ENCODE results near the gene MARK3.

MARK3 gene

DNA sequence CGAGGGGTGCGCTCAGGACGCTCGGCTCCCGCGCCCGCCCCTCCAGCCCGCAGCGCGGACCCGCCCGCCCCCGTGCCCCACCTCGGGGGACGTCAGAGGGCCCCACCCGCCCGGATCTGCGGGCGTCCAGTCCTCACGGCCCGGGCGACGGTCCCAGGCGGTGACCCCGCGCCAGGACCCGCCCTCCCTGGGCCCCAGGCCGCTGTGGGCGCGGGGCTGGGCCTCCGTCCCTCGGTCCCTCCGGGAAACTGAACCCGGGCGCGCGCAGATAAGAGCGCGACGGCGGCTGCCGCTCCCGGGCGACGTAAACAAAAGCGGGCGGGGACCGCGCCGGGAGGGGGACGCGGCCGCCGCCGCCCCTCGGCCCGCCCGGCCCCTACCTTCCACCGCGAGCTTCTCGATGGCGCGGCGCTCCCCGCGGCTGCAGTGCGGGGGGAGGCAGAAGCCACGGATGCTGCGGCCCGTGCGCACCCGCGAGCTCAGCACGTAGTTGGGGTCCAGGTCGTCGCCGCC is 136.3 kb downstream of the MARK3 start:
- H3K27me3 ChIP-seq (ENCODE audit: insufficient read depth, low read length), result peaks cover 27% of the 10 kb centered on the region
- no peak overlapping the region for H3K23ac ChIP-seq (ENCODE audit: low read length)
- peak overlapping the region; percentile 55 for H3K4me3 ChIP-seq (ENCODE audit: low read depth, low read length)
- no CpG with 5 or more reads among the region's 77 CpGs for WGBS (ENCODE audit: extremely low coverage, insufficient coverage, insufficient read length)
- H3K18ac ChIP-seq (ENCODE audit: low read length), result no peak overlapping the region
- H4K8ac ChIP-seq (ENCODE audit: low read depth, low read length), result peak overlapping the region; percentile 40
- no peak overlapping the region for H4K12ac ChIP-seq (ENCODE audit: low read depth, low read length)
- no peak overlapping the region for H4K91ac ChIP-seq (ENCODE audit: low read depth, low read length)
- H2BK5ac ChIP-seq (ENCODE audit: low read depth, low read length, poor library complexity), result no peak overlapping the region
- no peak for DNase-seq
- H2BK12ac ChIP-seq (ENCODE audit: low read length), result no peak overlapping the region
- no peak overlapping the region for H3K9ac ChIP-seq (ENCODE audit: low read length)
- H3K79me2 ChIP-seq (ENCODE audit: control insufficient read depth, insufficient read depth, low read length, poor library complexity), result peaks cover 1% of the 10 kb centered on the region
- peaks cover 4% of the 10 kb centered on the region for H3K9me3 ChIP-seq (ENCODE audit: insufficient read depth, low read depth, low read length)
- H3K14ac ChIP-seq (ENCODE audit: low read length), result no peak overlapping the region
- peaks cover 3% of the 10 kb centered on the region for H3K79me1 ChIP-seq (ENCODE audit: low read length)
- H2BK120ac ChIP-seq (ENCODE audit: insufficient read depth, low read length, poor library complexity), result no peak overlapping the region
- peaks cover 14 to 19% of the 10 kb centered on the region in 2 experiments for H3K4me1 ChIP-seq (ENCODE audit: control insufficient read depth in 1 of 2, insufficient read depth in 2 of 2, low read length in 2 of 2)
- no peak overlapping the region for H3K4ac ChIP-seq (ENCODE audit: low read depth, low read length)
- H3K4me2 ChIP-seq (ENCODE audit: low read length), result peak overlapping the region; percentile 83
- H2AK5ac ChIP-seq (ENCODE audit: low read length), result no peak overlapping the region
- peak overlapping the region; percentile 60 for H2AFZ ChIP-seq (ENCODE audit: insufficient read depth, low read length, poor library complexity)
- no peak overlapping the region for H3K27ac ChIP-seq (ENCODE audit: low read depth, low read length)
- H3K36me3 ChIP-seq (ENCODE audit: control insufficient read depth in 1 of 2, insufficient read depth in 2 of 2, low read length in 2 of 2), result peaks cover 0 to 2% of the 10 kb centered on the region in 2 experiments

DNA sequence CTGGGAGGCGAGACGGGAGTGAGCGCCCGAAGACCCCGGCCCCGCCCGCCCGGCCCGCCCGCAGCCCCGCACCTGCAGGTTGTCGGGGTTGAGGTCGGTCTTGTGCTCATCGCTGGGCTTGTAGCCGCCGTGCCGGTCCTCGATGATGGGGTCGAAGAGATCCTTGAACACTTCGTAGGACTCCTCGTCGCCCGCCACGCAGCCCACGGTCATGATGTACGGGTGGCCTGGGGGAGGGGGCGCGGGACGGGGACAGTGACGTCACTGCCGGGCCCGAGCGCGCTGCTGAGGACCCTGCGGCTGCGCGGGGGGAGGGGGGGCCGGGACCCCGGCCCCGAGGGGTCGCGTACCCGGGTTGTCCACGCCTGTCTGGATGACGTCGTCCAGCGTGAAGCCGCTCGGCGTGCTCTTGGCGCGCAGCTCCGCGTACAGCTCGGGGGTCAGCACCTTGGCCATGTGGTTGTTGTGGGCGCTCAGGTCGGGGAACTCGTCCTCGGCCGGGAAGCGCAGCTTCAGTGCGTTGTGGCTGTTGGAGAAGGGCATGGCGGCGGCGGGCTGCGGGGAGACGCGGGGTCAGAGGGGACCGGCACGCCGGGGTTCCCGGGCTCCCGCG is 136.8 kb downstream of the MARK3 start:
- H3K4me2 ChIP-seq (ENCODE audit: low read length), result peak overlapping the region; percentile 83
- H3K9ac ChIP-seq (ENCODE audit: low read length), result no peak overlapping the region
- peak overlapping the region; percentile 40 for H4K8ac ChIP-seq (ENCODE audit: low read depth, low read length)
- H3K18ac ChIP-seq (ENCODE audit: low read length), result no peak overlapping the region
- peaks cover 3% of the 10 kb centered on the region for H3K79me1 ChIP-seq (ENCODE audit: low read length)
- peak overlapping the region; percentile 60 for H2AFZ ChIP-seq (ENCODE audit: insufficient read depth, low read length, poor library complexity)
- H4K12ac ChIP-seq (ENCODE audit: low read depth, low read length), result peak overlapping the region; percentile 6
- H3K23ac ChIP-seq (ENCODE audit: low read length), result no peak overlapping the region
- H4K91ac ChIP-seq (ENCODE audit: low read depth, low read length), result peak overlapping the region; percentile 28
- DNase-seq, result peak in 1 of 2 donors; percentile 14
- no peak overlapping the region for H2AK5ac ChIP-seq (ENCODE audit: low read length)
- peaks cover 4% of the 10 kb centered on the region for H3K9me3 ChIP-seq (ENCODE audit: insufficient read depth, low read depth, low read length)
- H2BK12ac ChIP-seq (ENCODE audit: low read length), result no peak overlapping the region
- peaks cover 1% of the 10 kb centered on the region for H3K79me2 ChIP-seq (ENCODE audit: control insufficient read depth, insufficient read depth, low read length, poor library complexity)
- no peak overlapping the region for H3K14ac ChIP-seq (ENCODE audit: low read length)
- peaks cover 14 to 18% of the 10 kb centered on the region in 2 experiments for H3K4me1 ChIP-seq (ENCODE audit: control insufficient read depth in 1 of 2, insufficient read depth in 2 of 2, low read length in 2 of 2)
- peaks cover 0 to 2% of the 10 kb centered on the region in 2 experiments for H3K36me3 ChIP-seq (ENCODE audit: control insufficient read depth in 1 of 2, insufficient read depth in 2 of 2, low read length in 2 of 2)
- peak overlapping the region; percentile 55 for H3K4me3 ChIP-seq (ENCODE audit: low read depth, low read length)
- no peak overlapping the region for H3K27ac ChIP-seq (ENCODE audit: low read depth, low read length)
- H2BK120ac ChIP-seq (ENCODE audit: insufficient read depth, low read length, poor library complexity), result no peak overlapping the region
- no peak overlapping the region for H3K4ac ChIP-seq (ENCODE audit: low read depth, low read length)
- H3K27me3 ChIP-seq (ENCODE audit: insufficient read depth, low read length), result peaks cover 27% of the 10 kb centered on the region
- no peak overlapping the region for H2BK5ac ChIP-seq (ENCODE audit: low read depth, low read length, poor library complexity)
- WGBS (ENCODE audit: extremely low coverage, insufficient coverage, insufficient read length), result no CpG with 5 or more reads among the region's 74 CpGs

DNA sequence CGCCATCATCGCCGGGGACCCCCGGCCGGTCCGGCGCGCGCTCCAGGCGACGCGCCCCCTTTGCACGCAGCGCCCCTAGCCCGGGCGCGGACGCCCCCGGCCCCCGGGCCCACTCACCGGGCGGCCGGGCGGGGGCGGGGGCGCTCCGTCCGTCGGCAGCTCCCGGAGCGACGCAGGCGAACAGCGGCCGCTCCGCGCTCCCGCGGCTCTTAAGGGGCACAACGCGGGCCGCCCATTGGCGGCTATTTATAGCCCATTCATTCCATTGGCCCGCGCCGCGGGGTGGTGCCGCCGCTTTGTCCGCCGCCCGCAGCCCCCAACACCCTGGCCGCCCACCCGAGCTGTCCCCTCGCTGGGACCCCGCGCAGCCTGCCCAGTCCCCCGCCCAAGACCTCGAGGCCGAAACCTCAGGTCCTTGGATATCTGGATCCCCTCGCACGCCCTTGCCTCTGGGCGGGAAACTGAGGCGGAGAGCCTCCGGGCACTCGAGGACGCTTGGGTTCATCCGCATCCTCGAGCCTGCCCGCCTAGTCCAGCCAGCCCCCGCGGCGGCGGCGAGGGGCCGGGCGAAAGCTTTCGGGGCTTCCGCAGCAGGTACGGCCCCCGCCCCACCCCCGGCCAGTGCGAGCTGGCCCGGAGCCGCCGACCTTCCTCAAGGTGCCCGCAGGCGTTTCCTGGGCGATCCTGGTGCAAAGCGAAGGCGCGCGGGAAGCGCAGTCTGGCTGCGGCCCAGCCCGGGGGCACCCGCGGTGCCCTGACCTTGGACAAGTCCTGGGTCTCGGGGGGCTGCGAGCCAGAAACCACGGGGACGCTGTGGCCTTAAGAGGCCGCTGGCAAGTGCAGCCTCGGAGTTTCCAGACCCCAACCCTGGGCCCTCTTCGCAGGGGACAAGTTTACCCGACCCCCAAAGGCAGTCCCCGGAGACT is 137.7 kb downstream of the MARK3 start, which contains the start of gene CKB:
Gene CKB (minus strand): TSS at position 182 of the 926 bp plus-strand sequence. CDS start 337 bp downstream, outside the sequence.
- Histone ChIP-seq H2BK12ac (ENCODE audit: low read length) (no peak within 1 kb of the TSS), H3K27ac (ENCODE audit: low read depth, low read length) (no peak within 1 kb of the TSS), H3K79me1 (ENCODE audit: low read length) (no peaks in the 10 kb centered on the region), H3K18ac (ENCODE audit: low read length) (no peak within 1 kb of the TSS), H2BK5ac (ENCODE audit: low read depth, low read length, poor library complexity) (no peak within 1 kb of the TSS), H2AK5ac (ENCODE audit: low read length) (no peak within 1 kb of the TSS), H2AFZ (ENCODE audit: insufficient read depth, low read length, poor library complexity) (peak within 1 kb of the TSS; percentile 60), H2BK120ac (ENCODE audit: insufficient read depth, low read length, poor library complexity) (no peak within 1 kb of the TSS), H3K9me3 (ENCODE audit: insufficient read depth, low read depth, low read length) (peaks cover 4% of the 10 kb centered on the region), H3K14ac (ENCODE audit: low read length) (no peak within 1 kb of the TSS), H3K36me3 (ENCODE audit: control insufficient read depth in 1 of 2, insufficient read depth in 2 of 2, low read length in 2 of 2) (peaks cover 0 to 2% of the 10 kb centered on the region in 2 experiments), H3K27me3 (ENCODE audit: insufficient read depth, low read length) (peaks cover 27% of the 10 kb centered on the region), H3K4me2 (ENCODE audit: low read length) (peak within 1 kb of the TSS; percentile 83), H3K4me1 (ENCODE audit: control insufficient read depth in 1 of 2, insufficient read depth in 2 of 2, low read length in 2 of 2) (peaks cover 14 to 16% of the 10 kb centered on the region in 2 experiments), H3K79me2 (ENCODE audit: control insufficient read depth, insufficient read depth, low read length, poor library complexity) (peaks cover 1% of the 10 kb centered on the region), H4K91ac (ENCODE audit: low read depth, low read length) (peak within 1 kb of the TSS; percentile 28), H3K23ac (ENCODE audit: low read length) (no peak within 1 kb of the TSS), H4K8ac (ENCODE audit: low read depth, low read length) (peak within 1 kb of the TSS; percentile 40), H3K4ac (ENCODE audit: low read depth, low read length) (no peak within 1 kb of the TSS), H3K9ac (ENCODE audit: low read length) (no peak within 1 kb of the TSS), H3K4me3 (ENCODE audit: low read depth, low read length) (peak within 1 kb of the TSS; percentile 55), H4K12ac (ENCODE audit: low read depth, low read length) (peak within 1 kb of the TSS; percentile 6)
- no CpG with 5 or more reads among the region's 107 CpGs for WGBS (ENCODE audit: extremely low coverage, insufficient coverage, insufficient read length)
- DNase-seq, result peak in 1 of 2 donors; percentile 50

DNA sequence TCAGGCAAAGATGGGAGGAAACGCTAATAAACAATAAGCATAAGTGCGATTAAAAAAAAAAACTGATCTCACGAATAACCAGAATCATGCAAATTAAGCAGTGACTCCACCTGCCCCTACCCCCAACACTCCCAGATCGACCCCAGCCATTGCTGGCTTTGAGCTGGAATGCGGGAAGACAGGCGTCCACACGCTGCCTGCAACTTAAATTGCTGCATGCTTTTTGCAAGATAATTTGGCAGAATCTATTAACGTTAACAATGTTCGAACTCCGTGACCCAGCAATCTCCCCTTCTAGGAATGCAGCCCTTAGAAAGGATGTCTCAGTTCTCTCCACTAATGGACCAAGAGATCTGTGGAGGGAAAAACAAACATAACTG is 138.3 kb downstream of the MARK3 start:
- Histone ChIP-seq H2AK5ac (ENCODE audit: low read length) (no peak overlapping the region), H3K27ac (ENCODE audit: low read depth, low read length) (no peak overlapping the region), H3K36me3 (ENCODE audit: control insufficient read depth in 1 of 2, insufficient read depth in 2 of 2, low read length in 2 of 2) (peaks cover 0 to 2% of the 10 kb centered on the region in 2 experiments), H3K27me3 (ENCODE audit: insufficient read depth, low read length) (peaks cover 27% of the 10 kb centered on the region), H4K8ac (ENCODE audit: low read depth, low read length) (no peak overlapping the region), H3K18ac (ENCODE audit: low read length) (no peak overlapping the region), H3K23ac (ENCODE audit: low read length) (no peak overlapping the region), H3K4ac (ENCODE audit: low read depth, low read length) (no peak overlapping the region), H2AFZ (ENCODE audit: insufficient read depth, low read length, poor library complexity) (no peak overlapping the region), H3K9me3 (ENCODE audit: insufficient read depth, low read depth, low read length) (peaks cover 4% of the 10 kb centered on the region), H3K9ac (ENCODE audit: low read length) (no peak overlapping the region), H3K4me2 (ENCODE audit: low read length) (peak overlapping the region; percentile 83), H3K4me3 (ENCODE audit: low read depth, low read length) (no peak overlapping the region), H2BK5ac (ENCODE audit: low read depth, low read length, poor library complexity) (no peak overlapping the region), H4K91ac (ENCODE audit: low read depth, low read length) (no peak overlapping the region), H3K79me1 (ENCODE audit: low read length) (peaks cover under 1% of the 10 kb centered on the region), H2BK12ac (ENCODE audit: low read length) (no peak overlapping the region), H2BK120ac (ENCODE audit: insufficient read depth, low read length, poor library complexity) (no peak overlapping the region), H3K14ac (ENCODE audit: low read length) (no peak overlapping the region), H3K4me1 (ENCODE audit: control insufficient read depth in 1 of 2, insufficient read depth in 2 of 2, low read length in 2 of 2) (peaks cover 20 to 21% of the 10 kb centered on the region in 2 experiments), H3K79me2 (ENCODE audit: control insufficient read depth, insufficient read depth, low read length, poor library complexity) (peaks cover 2% of the 10 kb centered on the region), H4K12ac (ENCODE audit: low read depth, low read length) (no peak overlapping the region)
- no CpG with 5 or more reads among the region's 10 CpGs for WGBS (ENCODE audit: extremely low coverage, insufficient coverage, insufficient read length)
- peak in 1 of 2 donors; percentile 5 for DNase-seq
